HepG2 (cell line): ENCODE data around the gene ADAT3. TPM values are rescaled to one million over a fixed set of nuclear protein-coding genes. Genes with fewer than 3 reads are reported as not detected.
A peak's percentile ranks its signal among the peaks of the same experiment; 100 is the strongest.

Experiments used
- CHD4 ChIP-seq: fragments of 200-600 bp; sonication (generic); IDR thresholded peaks from 2 replicates; pipeline ENCODE4 v1.7.0; 2017; ENCODE audit warnings: mild to moderate bottlenecking, low read length, borderline replicate concordance
- HCFC1 ChIP-seq: fragments of 150-350 bp; IDR thresholded peaks from 2 replicates; pipeline ENCODE4 v1.6.1; 2014; ENCODE audit warnings: low read depth, low read length
- HNRNPK ChIP-seq: fragments of 200-400 bp; formaldehyde crosslinking; IDR thresholded peaks from 2 replicates; pipeline ENCODE4 v1.6.1; 2018; ENCODE audit warnings: low read length, low read depth, moderate library complexity, mild to moderate bottlenecking; ENCODE audit not compliant: poor library complexity, severe bottlenecking
- JDP2 ChIP-seq: sonication (generic); formaldehyde crosslinking; IDR thresholded peaks from 2 replicates; pipeline ENCODE4 v1.8.1; 2022; ENCODE audit warnings: missing genetic modification reagents, borderline replicate concordance
- MATR3 ChIP-seq: sonication (generic); formaldehyde crosslinking; IDR thresholded peaks from 2 replicates; pipeline ENCODE4 v1.4.0; 2020; ENCODE audit warnings: missing genetic modification reagents
- NFIC ChIP-seq: IDR thresholded peaks from 2 replicates; pipeline ENCODE4 v1.6.1; 2012; ENCODE audit warnings: mild to moderate bottlenecking, low read length, inconsistent platforms
- NR2C2 ChIP-seq: sonication (generic); formaldehyde crosslinking; IDR thresholded peaks from 2 replicates; pipeline ENCODE4 v1.4.0; 2020; ENCODE audit warnings: missing genetic modification reagents, mild to moderate bottlenecking, moderate library complexity, borderline replicate concordance
- PAX8 ChIP-seq: sonication (generic); formaldehyde crosslinking; IDR thresholded peaks from 2 replicates; pipeline ENCODE4 v1.8.0; 2022; ENCODE audit warnings: mild to moderate bottlenecking, missing genetic modification reagents, borderline replicate concordance
- RFX3 ChIP-seq: IDR thresholded peaks from 2 replicates; pipeline ENCODE4 v1.6.1; 2016; ENCODE audit warnings: missing biosample characterization, missing genetic modification reagents
- SALL1 ChIP-seq: sonication (generic); formaldehyde crosslinking; IDR thresholded peaks from 2 replicates; pipeline ENCODE4 v1.8.0; 2022; ENCODE audit warnings: mild to moderate bottlenecking, missing genetic modification reagents
- TOPORS ChIP-seq: sonication (generic); formaldehyde crosslinking; IDR thresholded peaks from 2 replicates; pipeline ENCODE4 v1.8.0; 2023; ENCODE audit warnings: mild to moderate bottlenecking, missing genetic modification reagents
- ZNF607 ChIP-seq: sonication (generic); formaldehyde crosslinking; IDR thresholded peaks from 2 replicates; pipeline ENCODE4 v1.5.1; 2020; ENCODE audit warnings: missing genetic modification reagents, mild to moderate bottlenecking, borderline replicate concordance
- polyA plus RNA-seq, 8 experiments: library from polyadenylated mRNA; depleted of rRNA in 3 of 8; stranded (reverse) in 7 of 8; unstranded in 1 of 8; fragments of >200 nt; fragmentation: Illumina TruSeq in 4 of 8; extraction: Trizol in 4 of 8; gene quantifications; 2 replicates each; pipeline versions ENCODE4 v1.2.1 to v1.2.3, GENCODE V29; 2011 to 2016; ENCODE audit warnings: low read depth in 4 of 8, missing spikeins in 1 of 8, mixed read lengths in 1 of 8; ENCODE audit not compliant: insufficient read depth in 1 of 8
- total RNA-seq, 5 experiments: library from RNA; depleted of rRNA; stranded (reverse); fragments of >200 nt; fragmentation: Illumina TruSeq; extraction: Trizol; gene quantifications; 2 replicates each; pipeline ENCODE4 v1.2.3, GENCODE V29; 2016; ENCODE audit warnings: low read depth in 1 of 5
- TF ChIP-seq, protein P1 (sequence below): sonication (generic); formaldehyde crosslinking; IDR thresholded peaks from 2 replicates; pipeline ENCODE4 v1.4.0; 2020; ENCODE audit warnings: low read depth, mild to moderate bottlenecking, missing genetic modification reagents
- TF ChIP-seq, protein P2 (sequence below): IDR thresholded peaks from 2 replicates; pipeline ENCODE4 v1.6.1; 2016; ENCODE audit warnings: mild to moderate bottlenecking
- TF ChIP-seq, protein P3 (sequence below): fragments of 450-650 bp; IDR thresholded peaks from 2 replicates; pipeline ENCODE4 v1.6.1; 2017
- TF ChIP-seq, protein P4 (sequence below): sonication (generic); formaldehyde crosslinking; IDR thresholded peaks from 2 replicates; pipeline ENCODE4 v1.4.0; 2020; ENCODE audit warnings: missing genetic modification reagents; ENCODE audit errors: not compliant biosample characterization
- TF ChIP-seq, protein P5 (sequence below): sonication (generic); formaldehyde crosslinking; conservative IDR thresholded peaks from 2 replicates; pipeline ENCODE4 v1.8.0; 2022; ENCODE audit warnings: missing genetic modification reagents
- TF ChIP-seq, protein P6 (sequence below): sonication (generic); formaldehyde crosslinking; IDR thresholded peaks from 2 replicates; pipeline ENCODE4 v1.8.1; 2023; ENCODE audit warnings: missing genetic modification reagents, inconsistent platforms, borderline replicate concordance
- TF ChIP-seq, protein P7 (sequence below): sonication (generic); formaldehyde crosslinking; IDR thresholded peaks from 2 replicates; pipeline ENCODE4 v1.5.0; 2020; ENCODE audit warnings: missing genetic modification reagents, mild to moderate bottlenecking, borderline replicate concordance

ADAT3 gene
- total and polyA plus RNA-seq, 2 of the 13 experiments (the other 11 are each of a cell fraction or from before 2014, with no cell fraction given): 0.95 to 3.5 TPM

DNA sequence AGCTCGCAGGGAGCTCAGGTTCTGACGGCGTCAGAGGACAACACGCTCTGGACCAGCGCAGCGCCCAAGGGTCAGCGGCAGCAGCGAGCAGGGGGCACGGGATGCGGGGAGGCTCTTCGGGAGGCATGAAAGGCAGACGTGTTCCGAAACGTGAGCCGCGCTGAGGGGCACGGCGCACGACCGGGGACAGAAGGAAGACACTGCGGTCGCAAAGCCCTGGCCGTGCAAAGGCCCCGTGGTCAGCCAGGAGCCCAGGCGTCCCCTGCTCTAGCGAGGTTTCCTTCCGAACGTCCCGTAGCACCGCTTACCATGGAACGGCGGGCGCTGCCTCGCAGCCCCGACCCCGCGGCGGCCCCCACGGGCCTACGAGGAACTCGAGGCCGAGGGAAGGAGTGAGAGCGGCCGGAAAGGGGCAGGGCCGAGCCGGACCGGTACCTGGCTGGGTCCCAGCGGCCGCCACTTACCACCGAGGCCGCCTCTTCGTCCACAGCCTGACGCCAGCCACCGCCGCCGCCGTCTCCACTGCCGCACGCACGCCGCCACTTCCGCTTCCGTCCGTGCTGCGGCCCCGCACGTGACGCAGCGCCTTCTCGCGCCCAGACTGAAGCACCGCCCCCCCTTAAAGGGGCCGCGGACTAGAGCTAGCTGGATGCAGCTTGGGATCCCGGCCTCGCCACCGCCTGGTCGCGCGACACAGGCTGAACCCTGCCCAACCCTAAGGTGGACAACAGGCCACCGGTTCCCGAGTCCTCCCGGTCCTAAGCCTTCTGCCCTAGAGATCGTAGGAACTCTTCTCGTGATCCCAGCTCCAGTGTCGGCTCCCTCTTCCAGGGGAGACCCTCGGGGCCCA, 29.3 kb upstream of the ADAT3 start (continued):
- TF ChIP-seq, protein P1, sequence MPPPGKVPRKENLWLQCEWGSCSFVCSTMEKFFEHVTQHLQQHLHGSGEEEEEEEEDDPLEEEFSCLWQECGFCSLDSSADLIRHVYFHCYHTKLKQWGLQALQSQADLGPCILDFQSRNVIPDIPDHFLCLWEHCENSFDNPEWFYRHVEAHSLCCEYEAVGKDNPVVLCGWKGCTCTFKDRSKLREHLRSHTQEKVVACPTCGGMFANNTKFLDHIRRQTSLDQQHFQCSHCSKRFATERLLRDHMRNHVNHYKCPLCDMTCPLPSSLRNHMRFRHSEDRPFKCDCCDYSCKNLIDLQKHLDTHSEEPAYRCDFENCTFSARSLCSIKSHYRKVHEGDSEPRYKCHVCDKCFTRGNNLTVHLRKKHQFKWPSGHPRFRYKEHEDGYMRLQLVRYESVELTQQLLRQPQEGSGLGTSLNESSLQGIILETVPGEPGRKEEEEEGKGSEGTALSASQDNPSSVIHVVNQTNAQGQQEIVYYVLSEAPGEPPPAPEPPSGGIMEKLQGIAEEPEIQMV (CRISPR knock-in tag): no peak
- TF ChIP-seq, protein P2, sequence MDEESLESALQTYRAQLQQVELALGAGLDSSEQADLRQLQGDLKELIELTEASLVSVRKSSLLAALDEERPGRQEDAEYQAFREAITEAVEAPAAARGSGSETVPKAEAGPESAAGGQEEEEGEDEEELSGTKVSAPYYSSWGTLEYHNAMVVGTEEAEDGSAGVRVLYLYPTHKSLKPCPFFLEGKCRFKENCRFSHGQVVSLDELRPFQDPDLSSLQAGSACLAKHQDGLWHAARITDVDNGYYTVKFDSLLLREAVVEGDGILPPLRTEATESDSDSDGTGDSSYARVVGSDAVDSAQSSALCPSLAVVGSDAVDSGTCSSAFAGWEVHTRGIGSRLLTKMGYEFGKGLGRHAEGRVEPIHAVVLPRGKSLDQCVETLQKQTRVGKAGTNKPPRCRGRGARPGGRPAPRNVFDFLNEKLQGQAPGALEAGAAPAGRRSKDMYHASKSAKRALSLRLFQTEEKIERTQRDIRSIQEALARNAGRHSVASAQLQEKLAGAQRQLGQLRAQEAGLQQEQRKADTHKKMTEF (CRISPR knock-in tag): peak; percentile 93
- TF ChIP-seq, protein P3, sequence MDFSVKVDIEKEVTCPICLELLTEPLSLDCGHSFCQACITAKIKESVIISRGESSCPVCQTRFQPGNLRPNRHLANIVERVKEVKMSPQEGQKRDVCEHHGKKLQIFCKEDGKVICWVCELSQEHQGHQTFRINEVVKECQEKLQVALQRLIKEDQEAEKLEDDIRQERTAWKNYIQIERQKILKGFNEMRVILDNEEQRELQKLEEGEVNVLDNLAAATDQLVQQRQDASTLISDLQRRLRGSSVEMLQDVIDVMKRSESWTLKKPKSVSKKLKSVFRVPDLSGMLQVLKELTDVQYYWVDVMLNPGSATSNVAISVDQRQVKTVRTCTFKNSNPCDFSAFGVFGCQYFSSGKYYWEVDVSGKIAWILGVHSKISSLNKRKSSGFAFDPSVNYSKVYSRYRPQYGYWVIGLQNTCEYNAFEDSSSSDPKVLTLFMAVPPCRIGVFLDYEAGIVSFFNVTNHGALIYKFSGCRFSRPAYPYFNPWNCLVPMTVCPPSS: no peak
- TF ChIP-seq JDP2 (CRISPR knock-in tag) (no peak), ZNF607 (peak; percentile 80; the same call in 1 of the 2 replicates), HNRNPK (peak; percentile 54), TOPORS (CRISPR knock-in tag) (no peak), PAX8 (peak; percentile 88; the same call in 1 of the 2 replicates), SALL1 (CRISPR knock-in tag) (peak; percentile 85; the same call in 1 of the 2 replicates), CHD4 (no peak), HCFC1 (peak; percentile 55), NFIC (no peak), NR2C2 (peak; percentile 92), MATR3 (no peak), RFX3 (CRISPR knock-in tag) (no peak)
- TF ChIP-seq, protein P4, sequence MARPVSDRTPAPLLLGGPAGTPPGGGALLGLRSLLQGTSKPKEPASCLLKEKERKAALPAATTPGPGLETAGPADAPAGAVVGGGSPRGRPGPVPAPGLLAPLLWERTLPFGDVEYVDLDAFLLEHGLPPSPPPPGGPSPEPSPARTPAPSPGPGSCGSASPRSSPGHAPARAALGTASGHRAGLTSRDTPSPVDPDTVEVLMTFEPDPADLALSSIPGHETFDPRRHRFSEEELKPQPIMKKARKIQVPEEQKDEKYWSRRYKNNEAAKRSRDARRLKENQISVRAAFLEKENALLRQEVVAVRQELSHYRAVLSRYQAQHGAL (CRISPR knock-in tag): peak; percentile 49
- TF ChIP-seq, protein P5, sequence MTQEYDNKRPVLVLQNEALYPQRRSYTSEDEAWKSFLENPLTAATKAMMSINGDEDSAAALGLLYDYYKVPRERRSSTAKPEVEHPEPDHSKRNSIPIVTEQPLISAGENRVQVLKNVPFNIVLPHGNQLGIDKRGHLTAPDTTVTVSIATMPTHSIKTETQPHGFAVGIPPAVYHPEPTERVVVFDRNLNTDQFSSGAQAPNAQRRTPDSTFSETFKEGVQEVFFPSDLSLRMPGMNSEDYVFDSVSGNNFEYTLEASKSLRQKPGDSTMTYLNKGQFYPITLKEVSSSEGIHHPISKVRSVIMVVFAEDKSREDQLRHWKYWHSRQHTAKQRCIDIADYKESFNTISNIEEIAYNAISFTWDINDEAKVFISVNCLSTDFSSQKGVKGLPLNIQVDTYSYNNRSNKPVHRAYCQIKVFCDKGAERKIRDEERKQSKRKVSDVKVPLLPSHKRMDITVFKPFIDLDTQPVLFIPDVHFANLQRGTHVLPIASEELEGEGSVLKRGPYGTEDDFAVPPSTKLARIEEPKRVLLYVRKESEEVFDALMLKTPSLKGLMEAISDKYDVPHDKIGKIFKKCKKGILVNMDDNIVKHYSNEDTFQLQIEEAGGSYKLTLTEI (CRISPR knock-in tag): no peak
- TF ChIP-seq, protein P6, sequence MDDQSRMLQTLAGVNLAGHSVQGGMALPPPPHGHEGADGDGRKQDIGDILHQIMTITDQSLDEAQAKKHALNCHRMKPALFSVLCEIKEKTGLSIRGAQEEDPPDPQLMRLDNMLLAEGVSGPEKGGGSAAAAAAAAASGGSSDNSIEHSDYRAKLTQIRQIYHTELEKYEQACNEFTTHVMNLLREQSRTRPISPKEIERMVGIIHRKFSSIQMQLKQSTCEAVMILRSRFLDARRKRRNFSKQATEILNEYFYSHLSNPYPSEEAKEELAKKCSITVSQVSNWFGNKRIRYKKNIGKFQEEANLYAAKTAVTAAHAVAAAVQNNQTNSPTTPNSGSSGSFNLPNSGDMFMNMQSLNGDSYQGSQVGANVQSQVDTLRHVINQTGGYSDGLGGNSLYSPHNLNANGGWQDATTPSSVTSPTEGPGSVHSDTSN (CRISPR knock-in tag): no peak
- TF ChIP-seq, protein P7, sequence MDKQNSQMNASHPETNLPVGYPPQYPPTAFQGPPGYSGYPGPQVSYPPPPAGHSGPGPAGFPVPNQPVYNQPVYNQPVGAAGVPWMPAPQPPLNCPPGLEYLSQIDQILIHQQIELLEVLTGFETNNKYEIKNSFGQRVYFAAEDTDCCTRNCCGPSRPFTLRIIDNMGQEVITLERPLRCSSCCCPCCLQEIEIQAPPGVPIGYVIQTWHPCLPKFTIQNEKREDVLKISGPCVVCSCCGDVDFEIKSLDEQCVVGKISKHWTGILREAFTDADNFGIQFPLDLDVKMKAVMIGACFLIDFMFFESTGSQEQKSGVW (CRISPR knock-in tag): no peak
